ENCODE data around the gene CEMIP.

Gene CEMIP

GRCh38 chr15:80743189-80743833 is 35.9 kb upstream of the CEMIP start:
- DNase-seq, result no peak
- no peaks in the 10 kb centered on the region for H3K9me3 ChIP-seq (ENCODE audit: control insufficient read depth, low read length)

GRCh38 chr15:80744415-80744814 is 34.8 kb upstream of the CEMIP start:
- no peaks in the 10 kb centered on the region for H3K36me3 ChIP-seq (ENCODE audit: control insufficient read depth, insufficient read depth, low read length)
- no peak overlapping the region for H3K4me3 ChIP-seq (ENCODE audit: insufficient read depth, low read depth, low read length, poor library complexity, severe bottlenecking)
- H3K9me3 ChIP-seq (ENCODE audit: control insufficient read depth, low read length), result no peaks in the 10 kb centered on the region
- H3K27ac ChIP-seq (ENCODE audit: insufficient read depth, low read length, poor library complexity, severe bottlenecking), result no peak overlapping the region
- H3K4me1 ChIP-seq (ENCODE audit: control insufficient read depth, insufficient read depth, low read length, poor library complexity, severe bottlenecking), result no peaks in the 10 kb centered on the region
- DNase-seq, result no peak
- H3K27me3 ChIP-seq (replicated peaks; ENCODE audit: control insufficient read depth, insufficient read depth, low read length, poor library complexity, severe bottlenecking), result no peaks in the 10 kb centered on the region

More at GRCh38 chr15:80743189-80743833, 35.9 kb upstream of the CEMIP start:
- Histone ChIP-seq H3K27ac (ENCODE audit: insufficient read depth, low read length, poor library complexity, severe bottlenecking) (no peak overlapping the region), H3K27me3 (replicated peaks; ENCODE audit: control insufficient read depth, insufficient read depth, low read length, poor library complexity, severe bottlenecking) (no peaks in the 10 kb centered on the region), H3K36me3 (ENCODE audit: control insufficient read depth, insufficient read depth, low read length) (no peaks in the 10 kb centered on the region), H3K4me1 (ENCODE audit: control insufficient read depth, insufficient read depth, low read length, poor library complexity, severe bottlenecking) (no peaks in the 10 kb centered on the region), H3K4me3 (ENCODE audit: insufficient read depth, low read depth, low read length, poor library complexity, severe bottlenecking) (no peak overlapping the region)

DNA sequence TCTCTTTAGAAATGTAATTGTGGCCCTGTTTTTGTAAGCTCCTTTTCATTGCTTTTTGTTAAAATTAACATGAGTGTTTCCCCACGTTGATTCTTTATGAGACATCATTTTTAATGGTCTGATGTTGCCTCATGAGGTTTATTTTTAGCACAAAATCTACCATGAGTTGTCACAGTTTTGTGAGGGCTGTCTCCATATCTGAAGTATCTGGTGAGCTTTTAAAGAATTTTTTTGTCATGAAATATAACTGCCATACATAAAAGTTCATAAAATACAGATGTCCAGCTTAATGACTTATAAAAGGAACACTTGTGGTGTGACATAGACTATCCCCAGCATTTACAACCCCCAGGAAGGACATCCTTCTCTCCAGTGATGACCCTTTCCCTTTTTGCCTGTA is 34.3 kb upstream of the CEMIP start:
- Histone ChIP-seq H3K9me3 (ENCODE audit: control insufficient read depth, low read length) (no peaks in the 10 kb centered on the region), H3K4me3 (ENCODE audit: insufficient read depth, low read depth, low read length, poor library complexity, severe bottlenecking) (no peak overlapping the region), H3K36me3 (ENCODE audit: control insufficient read depth, insufficient read depth, low read length) (no peaks in the 10 kb centered on the region), H3K27ac (ENCODE audit: insufficient read depth, low read length, poor library complexity, severe bottlenecking) (no peak overlapping the region), H3K4me1 (ENCODE audit: control insufficient read depth, insufficient read depth, low read length, poor library complexity, severe bottlenecking) (no peaks in the 10 kb centered on the region), H3K27me3 (replicated peaks; ENCODE audit: control insufficient read depth, insufficient read depth, low read length, poor library complexity, severe bottlenecking) (no peaks in the 10 kb centered on the region)
- no peak for DNase-seq

GRCh38 chr15:80745888-80746287 is 33.3 kb upstream of the CEMIP start:
- no peak for DNase-seq
- Histone ChIP-seq H3K9me3 (ENCODE audit: control insufficient read depth, low read length) (no peaks in the 10 kb centered on the region), H3K27ac (ENCODE audit: insufficient read depth, low read length, poor library complexity, severe bottlenecking) (no peak overlapping the region), H3K36me3 (ENCODE audit: control insufficient read depth, insufficient read depth, low read length) (no peaks in the 10 kb centered on the region), H3K27me3 (replicated peaks; ENCODE audit: control insufficient read depth, insufficient read depth, low read length, poor library complexity, severe bottlenecking) (no peaks in the 10 kb centered on the region), H3K4me3 (ENCODE audit: insufficient read depth, low read depth, low read length, poor library complexity, severe bottlenecking) (no peak overlapping the region), H3K4me1 (ENCODE audit: control insufficient read depth, insufficient read depth, low read length, poor library complexity, severe bottlenecking) (no peaks in the 10 kb centered on the region)

DNA sequence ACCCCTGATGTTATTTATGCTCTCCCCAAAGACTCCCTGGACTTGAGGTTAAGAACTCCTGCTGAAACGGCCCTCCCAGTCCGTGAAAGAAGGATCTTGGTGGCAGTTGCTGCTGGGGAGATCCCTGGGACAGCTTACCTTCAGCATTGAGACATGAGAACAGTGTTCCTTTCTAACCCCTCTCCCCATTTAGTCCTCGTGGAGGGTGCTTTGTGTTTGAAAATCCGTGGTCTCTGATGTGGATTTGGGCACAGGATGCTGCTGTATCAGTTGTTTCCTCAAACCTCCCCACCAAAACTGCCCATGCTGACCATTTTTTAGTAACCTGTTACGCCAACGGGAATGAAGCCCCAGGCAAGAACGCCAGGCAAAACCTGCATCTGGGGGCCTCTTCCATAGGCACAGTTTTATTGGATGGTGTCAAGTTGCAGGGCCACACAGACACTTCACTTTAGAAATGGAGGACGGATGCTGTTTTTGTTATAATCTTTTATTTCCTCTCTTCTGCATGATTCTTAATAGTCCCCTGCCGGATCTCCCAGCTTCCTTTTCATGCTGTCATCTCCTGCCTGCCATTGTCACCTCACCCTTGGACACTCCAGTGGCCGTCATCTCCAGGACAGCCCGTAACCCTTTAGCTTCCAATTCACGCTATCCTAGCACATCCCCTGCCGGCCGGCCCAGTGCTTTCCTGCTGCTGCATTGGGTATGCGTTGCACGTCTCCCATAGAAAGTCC is 31.7 kb upstream of the CEMIP start:
- Histone ChIP-seq H3K36me3 (ENCODE audit: control insufficient read depth, insufficient read depth, low read length) (no peaks in the 10 kb centered on the region), H3K9me3 (ENCODE audit: control insufficient read depth, low read length) (no peaks in the 10 kb centered on the region), H3K4me1 (ENCODE audit: control insufficient read depth, insufficient read depth, low read length, poor library complexity, severe bottlenecking) (no peaks in the 10 kb centered on the region), H3K27me3 (replicated peaks; ENCODE audit: control insufficient read depth, insufficient read depth, low read length, poor library complexity, severe bottlenecking) (no peaks in the 10 kb centered on the region), H3K4me3 (ENCODE audit: insufficient read depth, low read depth, low read length, poor library complexity, severe bottlenecking) (no peak overlapping the region), H3K27ac (ENCODE audit: insufficient read depth, low read length, poor library complexity, severe bottlenecking) (no peak overlapping the region)
- no peak for DNase-seq

DNA sequence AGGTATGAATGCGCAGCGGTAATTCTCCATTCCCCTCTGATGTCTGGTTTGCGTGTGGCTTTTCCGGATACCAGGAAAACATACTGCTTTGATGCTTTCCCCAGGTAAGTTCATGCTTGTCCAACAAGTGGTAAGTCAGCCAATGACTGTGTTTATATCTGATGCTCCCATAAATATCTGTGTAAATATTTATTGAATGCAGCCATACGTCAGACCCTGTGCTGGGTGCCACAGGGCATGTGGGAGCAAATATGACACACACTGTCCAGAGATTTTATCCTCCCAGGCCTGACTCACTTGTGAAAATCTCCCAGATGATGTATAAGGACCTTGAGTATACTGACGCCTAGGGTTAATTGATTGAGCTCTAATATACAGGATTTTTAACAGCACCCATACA is 29.6 kb upstream of the CEMIP start:
- Histone ChIP-seq H3K4me3 (ENCODE audit: insufficient read depth, low read depth, low read length, poor library complexity, severe bottlenecking) (no peak overlapping the region), H3K9me3 (ENCODE audit: control insufficient read depth, low read length) (no peaks in the 10 kb centered on the region), H3K36me3 (ENCODE audit: control insufficient read depth, insufficient read depth, low read length) (no peaks in the 10 kb centered on the region), H3K27ac (ENCODE audit: insufficient read depth, low read length, poor library complexity, severe bottlenecking) (no peak overlapping the region), H3K4me1 (ENCODE audit: control insufficient read depth, insufficient read depth, low read length, poor library complexity, severe bottlenecking) (no peaks in the 10 kb centered on the region), H3K27me3 (replicated peaks; ENCODE audit: control insufficient read depth, insufficient read depth, low read length, poor library complexity, severe bottlenecking) (no peaks in the 10 kb centered on the region)
- DNase-seq, result no peak

DNA sequence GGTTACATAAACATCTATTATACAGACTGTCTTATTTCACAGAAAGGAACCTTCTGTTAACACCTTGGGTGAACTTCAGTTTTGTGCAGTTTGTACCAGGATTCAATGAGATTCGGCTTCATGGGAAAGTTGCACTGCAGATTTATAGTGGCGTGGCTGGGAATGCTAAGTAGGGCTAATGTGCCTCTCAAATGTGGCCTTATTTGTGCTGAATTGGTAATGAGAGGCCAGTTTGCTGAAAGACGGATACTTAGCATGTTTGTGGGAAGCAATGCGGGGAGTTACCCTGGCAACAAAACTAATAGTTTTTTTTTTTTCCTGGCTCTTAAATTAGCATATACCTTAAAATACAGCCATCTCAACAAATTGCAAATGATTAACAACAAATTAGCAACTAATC is 28.6 kb upstream of the CEMIP start:
- Histone ChIP-seq H3K9me3 (ENCODE audit: control insufficient read depth, low read length) (no peaks in the 10 kb centered on the region), H3K4me1 (ENCODE audit: control insufficient read depth, insufficient read depth, low read length, poor library complexity, severe bottlenecking) (no peaks in the 10 kb centered on the region), H3K36me3 (ENCODE audit: control insufficient read depth, insufficient read depth, low read length) (no peaks in the 10 kb centered on the region), H3K4me3 (ENCODE audit: insufficient read depth, low read depth, low read length, poor library complexity, severe bottlenecking) (no peak overlapping the region), H3K27me3 (replicated peaks; ENCODE audit: control insufficient read depth, insufficient read depth, low read length, poor library complexity, severe bottlenecking) (no peaks in the 10 kb centered on the region), H3K27ac (ENCODE audit: insufficient read depth, low read length, poor library complexity, severe bottlenecking) (no peak overlapping the region)
- DNase-seq, result no peak

DNA sequence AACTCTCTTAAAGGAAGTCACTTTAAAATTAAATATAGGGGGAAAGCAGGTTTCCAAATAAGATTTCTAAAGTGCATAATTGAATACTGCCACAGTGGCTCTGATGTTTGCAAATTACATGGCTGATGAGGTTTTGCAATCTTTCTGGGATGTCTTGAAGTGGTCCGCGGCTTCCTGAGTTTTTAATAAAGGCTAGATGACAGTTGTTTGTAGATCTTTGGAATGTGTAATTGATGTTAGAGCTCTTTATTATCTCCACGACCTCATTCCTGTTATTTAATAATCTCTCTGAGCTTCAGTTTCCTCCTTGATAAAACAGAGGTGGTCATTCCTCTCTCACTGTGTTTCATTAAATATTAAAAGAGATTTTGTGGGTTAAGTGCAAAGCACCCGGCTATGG is 27.0 kb upstream of the CEMIP start:
- no peaks in the 10 kb centered on the region for H3K27me3 ChIP-seq (replicated peaks; ENCODE audit: control insufficient read depth, insufficient read depth, low read length, poor library complexity, severe bottlenecking)
- no peaks in the 10 kb centered on the region for H3K36me3 ChIP-seq (ENCODE audit: control insufficient read depth, insufficient read depth, low read length)
- H3K27ac ChIP-seq (ENCODE audit: insufficient read depth, low read length, poor library complexity, severe bottlenecking), result no peak overlapping the region

DNA sequence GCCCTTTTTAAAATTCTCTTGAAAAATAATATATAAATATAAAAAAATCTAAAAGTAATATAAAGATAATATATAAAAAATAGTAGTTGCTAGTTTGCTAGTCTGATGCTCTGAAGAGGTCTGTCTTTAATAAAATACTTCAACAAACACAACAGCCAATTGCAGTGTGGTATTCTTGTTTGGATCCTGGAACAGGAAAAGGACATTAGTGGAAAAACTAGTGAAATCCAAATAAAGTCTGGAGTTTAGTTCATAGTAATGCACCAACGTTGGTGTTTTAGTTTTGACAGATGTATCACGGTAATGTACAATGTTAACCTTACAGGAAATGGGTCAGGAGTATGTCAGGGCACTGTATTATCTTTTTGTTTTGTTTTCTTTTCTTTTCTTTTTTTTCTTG is 26.0 kb upstream of the CEMIP start:
- H3K4me1 ChIP-seq (ENCODE audit: control insufficient read depth, insufficient read depth, low read length, poor library complexity, severe bottlenecking), result no peaks in the 10 kb centered on the region
- H3K4me3 ChIP-seq (ENCODE audit: insufficient read depth, low read depth, low read length, poor library complexity, severe bottlenecking), result no peak overlapping the region
- no peak overlapping the region for H3K27ac ChIP-seq (ENCODE audit: insufficient read depth, low read length, poor library complexity, severe bottlenecking)
- H3K27me3 ChIP-seq (replicated peaks; ENCODE audit: control insufficient read depth, insufficient read depth, low read length, poor library complexity, severe bottlenecking), result no peaks in the 10 kb centered on the region
- DNase-seq, result no peak
- H3K9me3 ChIP-seq (ENCODE audit: control insufficient read depth, low read length), result no peaks in the 10 kb centered on the region
- no peaks in the 10 kb centered on the region for H3K36me3 ChIP-seq (ENCODE audit: control insufficient read depth, insufficient read depth, low read length)

More for the DNA sequence above, 27.0 kb upstream of the CEMIP start:
- Histone ChIP-seq H3K4me3 (ENCODE audit: insufficient read depth, low read depth, low read length, poor library complexity, severe bottlenecking) (no peak overlapping the region), H3K9me3 (ENCODE audit: control insufficient read depth, low read length) (no peaks in the 10 kb centered on the region), H3K4me1 (ENCODE audit: control insufficient read depth, insufficient read depth, low read length, poor library complexity, severe bottlenecking) (no peaks in the 10 kb centered on the region)
- no peak for DNase-seq

GRCh38 chr15:80754014-80754413 is 25.2 kb upstream of the CEMIP start:
- H3K36me3 ChIP-seq (ENCODE audit: control insufficient read depth, insufficient read depth, low read length), result no peaks in the 10 kb centered on the region
- no peaks in the 10 kb centered on the region for H3K9me3 ChIP-seq (ENCODE audit: control insufficient read depth, low read length)
- no peak overlapping the region for H3K4me3 ChIP-seq (ENCODE audit: insufficient read depth, low read depth, low read length, poor library complexity, severe bottlenecking)
- no peak overlapping the region for H3K27ac ChIP-seq (ENCODE audit: insufficient read depth, low read length, poor library complexity, severe bottlenecking)
- no peaks in the 10 kb centered on the region for H3K4me1 ChIP-seq (ENCODE audit: control insufficient read depth, insufficient read depth, low read length, poor library complexity, severe bottlenecking)
- no peaks in the 10 kb centered on the region for H3K27me3 ChIP-seq (replicated peaks; ENCODE audit: control insufficient read depth, insufficient read depth, low read length, poor library complexity, severe bottlenecking)
- no peak for DNase-seq

Data from effector memory CD4-positive, alpha-beta T cell (primary cell).